Spleen (tissue), 7 donors: ENCODE measurements around the gene GPR183.

Experiments used
- CTCF ChIP-seq, 11 experiments: fragments of 200-600 bp in 7 of 11; fragments of 450-650 bp in 4 of 11; sonication (generic) in 4 of 11; IDR thresholded peaks in 8 of 11; conservative IDR thresholded peaks in 3 of 11; 1 replicate in 7 of 11; 2 replicates in 4 of 11; pipeline versions ENCODE4 v1.4.0 to v1.8.0; 2016 to 2021; ENCODE audit warnings: antibody characterized with exemption in 11 of 11, inconsistent platforms in 4 of 11, mild to moderate bottlenecking in 1 of 11
- POLR2A ChIP-seq, 3 donors: fragments of 450-650 bp; IDR thresholded peaks; one replicate each; pipeline ENCODE4 v1.5.1; 2017; ENCODE audit warnings: antibody characterized with exemption in 3 of 3, mild to moderate bottlenecking in 1 of 3
- POLR2AphosphoS5 ChIP-seq, 3 donors: sonication (generic); formaldehyde crosslinking; IDR thresholded peaks; one replicate each; pipeline ENCODE4 v1.5.1; 2017; ENCODE audit warnings: antibody characterized with exemption in 3 of 3
- donor health status: DM: no; HTN: no; CAD: no; lungs with moderate emphysema.
- donor health status: DM: no; HTN: no; CAD: no.
- donor health status: DM: no; HTN: no; CAD: no.

GRCh38 chr13:99297331-99297730 lies 9.9 kb downstream of the GPR183 start:
- TF ChIP-seq CTCF (IDR thresholded peaks at IDR 0.05 in 8 of 11, conservative IDR thresholded peaks at IDR 0.05 in 3 of 11) (no peak), POLR2A (IDR thresholded peaks at IDR 0.05) (no peak), POLR2AphosphoS5 (IDR thresholded peaks at IDR 0.05) (no peak)
